Vagina (tissue), 2 donors: ENCODE results near the gene DMD.

Source experiments
- CTCF ChIP-seq, 3 experiments: fragments of 450-650 bp in 2 of 3; fragments of 200-600 bp in 1 of 3; sonication (generic) in 1 of 3; IDR thresholded peaks; one replicate each; pipeline ENCODE4 v1.5.1; 2017 to 2019; ENCODE audit warnings: antibody characterized with exemption in 3 of 3, mild to moderate bottlenecking in 2 of 3, moderate library complexity in 2 of 3
- POLR2A ChIP-seq, 2 donors: fragments of 450-650 bp; IDR thresholded peaks; one replicate each; pipeline ENCODE4 v1.6.1; 2017; ENCODE audit warnings: antibody characterized with exemption in 2 of 2, mild to moderate bottlenecking in 2 of 2, moderate library complexity in 2 of 2

- TF ChIP-seq POLR2A (IDR thresholded peaks at IDR 0.05) (no peak), CTCF (IDR thresholded peaks at IDR 0.05) (no peak)
These were observed 1498.2 kb downstream of the DMD start for GRCh38 chrX:31713120-31713519.
